GM12878 (cell line): ENCODE measurements around the gene KRT86. TPM values are rescaled to one million over a fixed set of nuclear protein-coding genes. Genes with fewer than 3 reads are reported as not detected.

ENCODE experiments used
- ATAC-seq: fragments of 200-7000 bp; cut with Tn5 transposase; 3 replicates; pipeline ENCODE4 v1.9.1; 2020; ENCODE audit warnings: mild to moderate bottlenecking, moderate library complexity
- BruUV-seq: library from RNA; stranded (reverse); fragments of 400-500 nt; replicated peaks from 2 replicates; lab custom pipeline; 2021; lab: Mats Ljungman, UMichigan
- CTCF ChIA-PET: fragments of 300-600 bp; sonication (Branson Sonifier 250); formaldehyde crosslinking; extraction: SDS; loops from one replicate; lab custom pipeline; 2021; ENCODE audit warnings: inconsistent platforms; lab: Yijun Ruan, JAX
- POLR2A ChIA-PET: fragments of 350-600 bp; formaldehyde crosslinking; extraction: SDS; loops from one replicate; lab custom pipeline; 2021; ENCODE audit warnings: inconsistent platforms; lab: Charles Lee
- RAD21 ChIA-PET: fragments of 300-600 bp; sonication (Branson Sonifier 250); formaldehyde crosslinking; loops from one replicate; lab custom pipeline; 2023; ENCODE audit warnings: antibody characterized with exemption; ENCODE audit not compliant: unreplicated experiment; lab: Charles Lee
- SMC1A ChIA-PET: fragments of 300-600 bp; sonication (Branson Sonifier 250); formaldehyde crosslinking; loops from one replicate; lab custom pipeline; 2023; ENCODE audit not compliant: unreplicated experiment, uncharacterized antibody; lab: Charles Lee
- DNase-seq: peaks from one replicate; pipeline ENCODE4 v3.0.0-alpha.2; 2011; ENCODE audit warnings: low read depth, low spot score
- FAIRE-seq: peaks from 3 replicates; lab custom pipeline; 2011; peaks lifted over from hg19 to GRCh38; lab: Jason Lieb, UNC
- H2AFZ ChIP-seq: 2 replicates; pipeline ENCODE4 v1.6.0; 2011; ENCODE audit warnings: low read depth, low read length, control low read depth; ENCODE audit not compliant: control insufficient read depth
- H3K27ac ChIP-seq: 2 replicates; pipeline ENCODE4 v1.5.1; 2011; ENCODE audit warnings: control low read depth; ENCODE audit not compliant: control insufficient read depth, insufficient read depth
- H3K27me3 ChIP-seq, 2 experiments: replicated peaks in 1 of 2; 2 replicates each; pipeline versions ENCODE4 v1.6.0 to v1.6.1; 2011; ENCODE audit warnings: low read length in 1 of 2; ENCODE audit not compliant: control insufficient read depth in 2 of 2, insufficient read depth in 2 of 2
- H3K36me3 ChIP-seq, 2 experiments: 2 replicates each; pipeline ENCODE4 v1.5.1; 2011; ENCODE audit warnings: low read length in 1 of 2; ENCODE audit not compliant: control insufficient read depth in 2 of 2, insufficient read depth in 2 of 2
- H3K4me1 ChIP-seq: 2 replicates; pipeline ENCODE4 v1.6.1; 2011; ENCODE audit warnings: mild to moderate bottlenecking, low read length, moderate library complexity, mixed read lengths; ENCODE audit not compliant: control insufficient read depth, insufficient read depth
- H3K4me2 ChIP-seq: 2 replicates; pipeline ENCODE4 v1.6.0; 2011; ENCODE audit warnings: control low read depth; ENCODE audit not compliant: control insufficient read depth, insufficient read depth
- H3K4me3 ChIP-seq: fragments of 200-600 bp; sonication (generic); 2 replicates; pipeline ENCODE4 v1.5.1; 2016
- H3K79me2 ChIP-seq: 2 replicates; pipeline ENCODE4 v1.6.0; 2011; ENCODE audit warnings: low read length; ENCODE audit not compliant: control insufficient read depth, insufficient read depth
- H3K9ac ChIP-seq: 2 replicates; pipeline ENCODE4 v1.8.0; 2011; ENCODE audit warnings: low read length, control low read depth, mixed read lengths; ENCODE audit not compliant: control insufficient read depth, insufficient read depth
- H3K9me3 ChIP-seq: replicated peaks from 3 replicates; pipeline ENCODE4 v1.5.1; 2011; ENCODE audit warnings: mild to moderate bottlenecking, low read length; ENCODE audit not compliant: control insufficient read depth, insufficient read depth
- H4K20me1 ChIP-seq: 2 replicates; pipeline ENCODE4 v1.6.0; 2011; ENCODE audit not compliant: control insufficient read depth, insufficient read depth
- IRF4 ChIP-seq: IDR thresholded peaks from 2 replicates; pipeline ENCODE4 v1.6.1; 2011; ENCODE audit warnings: low read depth, low read length
- KDM1A ChIP-seq: fragments of 200-600 bp; sonication (generic); IDR thresholded peaks from 2 replicates; pipeline ENCODE4 v1.6.1; 2016; ENCODE audit warnings: borderline replicate concordance
- RFX5 ChIP-seq: IDR thresholded peaks from 2 replicates; pipeline ENCODE4 v1.6.1; 2011; ENCODE audit warnings: low read depth, low read length, improper control_type of control experiment
- RUNX3 ChIP-seq: IDR thresholded peaks from 2 replicates; pipeline ENCODE4 v1.6.1; 2012; ENCODE audit warnings: low read length, inconsistent platforms
- SUZ12 ChIP-seq: fragments of 200-600 bp; sonication (generic); IDR thresholded peaks from one replicate; pipeline ENCODE4 v1.6.1; 2018; ENCODE audit warnings: antibody characterized with exemption, mild to moderate bottlenecking; ENCODE audit not compliant: unreplicated experiment
- WGBS: methylation state at CpG from one replicate; pipeline ENCODE4 v1.1.6; 2016; ENCODE audit warnings: low lambda C conversion rate; ENCODE audit not compliant: insufficient replicate concordance, insufficient coverage; ENCODE audit errors: missing lambda C conversion rate; 5-methylcytosine and 5-hydroxymethylcytosine counted together
- in situ Hi-C: fragments of 300-500 bp; cut with MboI; formaldehyde crosslinking; loops from 9 replicates; pipeline ENCODE4 v1.14.3; 2018; ENCODE audit warnings: mixed read lengths
- intact Hi-C: fragments of 100-400 bp; cut with micrococcal nuclease; formaldehyde crosslinking; loops from one replicate; pipeline ENCODE4 v1.14.2; 2022; ENCODE audit not compliant: unreplicated experiment
- polyA plus RNA-seq, 11 experiments: library from polyadenylated mRNA; depleted of rRNA in 4 of 11; unstranded in 6 of 11; stranded (reverse) in 5 of 11; fragments of >200 nt; fragmentation: Nextera tagmentation in 4 of 11; fragmentation: Illumina TruSeq in 1 of 11; extraction: Ambion mirVana in 4 of 11; extraction: Trizol in 1 of 11; gene quantifications; 1 replicate in 1 of 11; 2 replicates in 10 of 11; pipeline versions ENCODE4 v1.2.1 to v1.2.3, GENCODE V29; 2011 to 2016; ENCODE audit warnings: inconsistent platforms in 2 of 11, missing spikeins in 2 of 11, low read depth in 1 of 11
- total RNA-seq, 4 experiments: library from RNA; depleted of rRNA in 3 of 4; stranded (reverse); fragments of >200 nt in 3 of 4; fragmentation: Illumina TruSeq in 1 of 4; extraction: Trizol in 1 of 4; gene quantifications; 2 replicates each; pipeline versions ENCODE4 v1.2.1 to v1.2.3, GENCODE V29; 2013 to 2021

Gene KRT86
- total and polyA plus RNA-seq, 10 of the 15 experiments (the other 5 are each of a cell fraction or from before 2014, with no cell fraction given), result 0.11 to 0.54 (median 0.18) TPM; not detected in 4

- H3K27ac ChIP-seq, result peak overlapping the region; percentile 25; the same call in 1 of the 2 replicates
- SMC1A ChIA-PET, result interaction anchor here (1.1 to 1.3 kb wide), 2 partner anchors 10 to 32 kb away, joined by 3 to 4 read pairs; no protein-coding TSS in a partner anchor
- 34% methylated on average over 10 of the region's 10 CpGs for WGBS
- peak overlapping the region; percentile 50; the same call in 1 of the 2 replicates for H3K4me3 ChIP-seq
- FAIRE-seq, result peak; percentile 52
- intact Hi-C loops, result no loop called here
- POLR2A ChIA-PET, result no interaction called here
- H4K20me1 ChIP-seq, result no peaks in the 10 kb centered on the region
- in situ Hi-C loops, result no loop called here
- BruUV-seq, result no TSS peak
- CTCF ChIA-PET, result interaction anchor here (5.1 kb wide), 1 partner anchor 32 kb away, joined by 42 read pairs; no protein-coding TSS in a partner anchor
- peak overlapping the region; percentile 44; the same call in 1 of the 2 replicates for H3K9ac ChIP-seq
- peak overlapping the region; percentile 23 for H2AFZ ChIP-seq
- H3K79me2 ChIP-seq, result no peaks in the 10 kb centered on the region; the same call in 1 of the 2 replicates
- H3K9me3 ChIP-seq, result no peaks in the 10 kb centered on the region
- peak; percentile 30 for TF ChIP-seq RUNX3
- no peak for TF ChIP-seq SUZ12
- TF ChIP-seq IRF4, result no peak
- no peak for TF ChIP-seq RFX5
- TF ChIP-seq KDM1A, result no peak
- TF ChIP-seq, all 136 proteins: peak for 1
- RAD21 ChIA-PET, result interaction anchor here (1.1 to 1.9 kb wide), 3 partner anchors 32 to 222 kb away, joined by 3 to 8 read pairs (median 7); no protein-coding TSS in a partner anchor
- ATAC-seq (peak; percentile 7; the same call in 1 of the 3 replicates), DNase-seq (no peak)
- H3K4me2 ChIP-seq, result peak overlapping the region; percentile 64
- peaks cover 22% of the 10 kb centered on the region for H3K4me1 ChIP-seq
- H3K36me3 ChIP-seq, result no peaks in the 10 kb centered on the region
- no peaks in the 10 kb centered on the region; a peak in 1 of 4 replicates for H3K27me3 ChIP-seq
Observed at GRCh38 chr12:52246720-52247621, 27.5 kb upstream of the KRT86 start.
